HepG2 (cell line): Measurements from ENCODE around the gene LTBR. TPM values are rescaled to one million over a fixed set of nuclear protein-coding genes. Genes with fewer than 3 reads are reported as not detected.
A peak's percentile ranks its signal among the peaks of the same experiment; 100 is the strongest.

ENCODE experiments used
- ESRRA ChIP-seq: sonication (generic); formaldehyde crosslinking; IDR thresholded peaks from 2 replicates; pipeline ENCODE4 v1.5.1; 2020; ENCODE audit warnings: mild to moderate bottlenecking, low read depth, missing genetic modification reagents
- FOXA3 ChIP-seq: IDR thresholded peaks from 2 replicates; pipeline ENCODE4 v1.6.1; 2016; ENCODE audit warnings: missing genetic modification reagents, missing compliant biosample characterization
- HDAC1 ChIP-seq: sonication (generic); formaldehyde crosslinking; IDR thresholded peaks from 2 replicates; pipeline ENCODE4 v1.5.1; 2020; ENCODE audit warnings: mild to moderate bottlenecking, missing genetic modification reagents
- KAT8 ChIP-seq: IDR thresholded peaks from 2 replicates; pipeline ENCODE4 v1.6.1; 2016; ENCODE audit warnings: missing genetic modification reagents, missing compliant biosample characterization
- NFATC3 ChIP-seq: sonication (generic); formaldehyde crosslinking; IDR thresholded peaks from 2 replicates; pipeline ENCODE4 v1.5.1; 2020; ENCODE audit warnings: mild to moderate bottlenecking, missing genetic modification reagents
- RNF2 ChIP-seq: fragments of 450-650 bp; conservative IDR thresholded peaks from 2 replicates; pipeline ENCODE4 v1.6.1; 2016; ENCODE audit warnings: low read depth
- SP140L ChIP-seq: sonication (generic); formaldehyde crosslinking; IDR thresholded peaks from 2 replicates; pipeline ENCODE4 v1.4.0; 2020; ENCODE audit warnings: missing genetic modification reagents, borderline replicate concordance
- SP4 ChIP-seq: sonication (generic); formaldehyde crosslinking; IDR thresholded peaks from 2 replicates; pipeline ENCODE4 v1.8.1; 2023; ENCODE audit warnings: mild to moderate bottlenecking, missing genetic modification reagents
- XRCC5 ChIP-seq: fragments of 200-400 bp; formaldehyde crosslinking; optimal IDR thresholded peaks from 2 replicates; pipeline ENCODE3; 2017; ENCODE audit warnings: mild to moderate bottlenecking, low read length
- ZNF33A ChIP-seq: sonication (generic); formaldehyde crosslinking; IDR thresholded peaks from 2 replicates; pipeline ENCODE4 v1.5.1; 2020; ENCODE audit warnings: missing genetic modification reagents, mild to moderate bottlenecking, moderate library complexity, borderline replicate concordance
- ZNF34 ChIP-seq: sonication (generic); formaldehyde crosslinking; IDR thresholded peaks from 2 replicates; pipeline ENCODE4 v1.4.0; 2020; ENCODE audit warnings: mild to moderate bottlenecking, missing genetic modification reagents, borderline replicate concordance
- ZNF570 ChIP-seq: sonication (generic); formaldehyde crosslinking; IDR thresholded peaks from 2 replicates; pipeline ENCODE4 v1.4.0; 2020; ENCODE audit warnings: mild to moderate bottlenecking, missing genetic modification reagents, borderline replicate concordance
- polyA plus RNA-seq, 8 experiments: library from polyadenylated mRNA; depleted of rRNA in 3 of 8; stranded (reverse) in 7 of 8; unstranded in 1 of 8; fragments of >200 nt; fragmentation: Illumina TruSeq in 4 of 8; extraction: Trizol in 4 of 8; gene quantifications; 2 replicates each; pipeline versions ENCODE4 v1.2.1 to v1.2.3, GENCODE V29; 2011 to 2016; ENCODE audit warnings: low read depth in 4 of 8, missing spikeins in 1 of 8, mixed read lengths in 1 of 8; ENCODE audit not compliant: insufficient read depth in 1 of 8
- total RNA-seq, 5 experiments: library from RNA; depleted of rRNA; stranded (reverse); fragments of >200 nt; fragmentation: Illumina TruSeq; extraction: Trizol; gene quantifications; 2 replicates each; pipeline ENCODE4 v1.2.3, GENCODE V29; 2016; ENCODE audit warnings: low read depth in 1 of 5
- TF ChIP-seq, protein P1 (sequence below): sonication (generic); formaldehyde crosslinking; conservative IDR thresholded peaks from 2 replicates; pipeline ENCODE4 v1.8.0; 2022; ENCODE audit warnings: low read depth, missing genetic modification reagents
- TF ChIP-seq, protein P2 (sequence below): sonication (generic); formaldehyde crosslinking; IDR thresholded peaks from 2 replicates; pipeline ENCODE4 v1.4.0; 2020; ENCODE audit warnings: low read depth, mild to moderate bottlenecking, missing genetic modification reagents
- TF ChIP-seq, protein P3 (sequence below): sonication (generic); formaldehyde crosslinking; IDR thresholded peaks from 2 replicates; pipeline ENCODE4 v1.5.0; 2020; ENCODE audit warnings: mild to moderate bottlenecking, missing genetic modification reagents, borderline replicate concordance

The LTBR gene
- total and polyA plus RNA-seq, 2 of the 13 experiments (the other 11 are each of a cell fraction or from before 2014, with no cell fraction given) = 31.4 to 34.8 TPM

DNA sequence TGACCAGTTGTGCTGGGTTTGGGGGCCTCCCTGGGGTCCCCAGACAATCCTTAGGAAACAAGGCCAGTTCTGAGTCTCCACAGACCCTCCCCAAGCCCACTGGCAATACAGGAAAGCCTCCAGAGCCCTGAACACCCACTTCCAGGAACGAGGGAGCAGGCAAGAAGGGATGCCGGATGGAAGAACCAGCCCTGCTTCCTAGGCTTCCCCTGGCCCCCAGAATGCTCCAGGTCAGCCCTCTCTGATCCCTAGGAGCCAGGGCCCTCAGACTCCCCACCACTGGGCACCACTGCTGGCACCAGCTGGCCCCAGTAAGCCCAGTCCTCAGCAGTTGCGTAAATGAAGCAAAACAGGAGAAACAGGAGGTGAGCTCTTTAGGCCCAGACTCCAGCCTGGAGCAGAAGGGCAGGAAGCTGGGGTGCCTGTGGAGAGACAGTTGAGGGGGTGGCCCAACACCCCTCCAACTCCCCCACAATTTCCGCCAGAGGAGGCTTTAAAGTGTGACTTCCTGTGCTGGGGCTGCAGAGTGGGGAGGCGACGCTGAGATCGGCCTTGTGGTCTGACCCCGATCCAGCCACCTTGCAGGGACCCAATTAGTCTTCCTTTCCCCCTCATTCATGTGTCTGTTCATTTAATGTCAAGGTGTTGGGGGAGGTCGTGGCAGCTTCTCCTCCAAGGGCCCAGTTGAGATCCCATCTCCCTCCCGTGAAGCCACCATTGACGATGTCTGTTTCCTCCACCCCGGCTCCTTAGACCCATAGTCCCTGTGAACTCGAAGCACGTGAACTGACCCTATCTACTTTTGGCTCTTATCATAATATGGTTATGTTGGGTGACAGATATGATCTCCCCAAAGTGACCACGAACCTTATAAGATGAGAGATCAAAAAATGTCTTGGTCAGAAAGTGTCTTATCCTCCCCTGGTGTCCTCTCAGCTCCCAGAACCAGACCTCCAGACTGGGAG lies 46.8 kb upstream of the LTBR start (continued):
- TF ChIP-seq XRCC5 (peak; percentile 4), RNF2 (no peak), ESRRA (no peak), KAT8 (CRISPR knock-in tag) (0 out of 2 replicates have a peak, but pooled peaks have one; percentile 14), FOXA3 (0 out of 2 replicates have a peak, but pooled peaks have one; percentile 5), ZNF570 (CRISPR knock-in tag) (no peak), SP140L (CRISPR knock-in tag) (no peak), HDAC1 (no peak; the same call in 1 of the 2 replicates), ZNF33A (CRISPR knock-in tag) (no peak), ZNF34 (CRISPR knock-in tag) (no peak), SP4 (CRISPR knock-in tag) (no peak; the same call in 1 of the 2 replicates), NFATC3 (CRISPR knock-in tag) (peak; percentile 84; the same call in 1 of the 2 replicates)
- TF ChIP-seq, protein P1, sequence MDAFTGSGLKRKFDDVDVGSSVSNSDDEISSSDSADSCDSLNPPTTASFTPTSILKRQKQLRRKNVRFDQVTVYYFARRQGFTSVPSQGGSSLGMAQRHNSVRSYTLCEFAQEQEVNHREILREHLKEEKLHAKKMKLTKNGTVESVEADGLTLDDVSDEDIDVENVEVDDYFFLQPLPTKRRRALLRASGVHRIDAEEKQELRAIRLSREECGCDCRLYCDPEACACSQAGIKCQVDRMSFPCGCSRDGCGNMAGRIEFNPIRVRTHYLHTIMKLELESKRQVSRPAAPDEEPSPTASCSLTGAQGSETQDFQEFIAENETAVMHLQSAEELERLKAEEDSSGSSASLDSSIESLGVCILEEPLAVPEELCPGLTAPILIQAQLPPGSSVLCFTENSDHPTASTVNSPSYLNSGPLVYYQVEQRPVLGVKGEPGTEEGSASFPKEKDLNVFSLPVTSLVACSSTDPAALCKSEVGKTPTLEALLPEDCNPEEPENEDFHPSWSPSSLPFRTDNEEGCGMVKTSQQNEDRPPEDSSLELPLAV (CRISPR knock-in tag) = no peak
- TF ChIP-seq, protein P2, sequence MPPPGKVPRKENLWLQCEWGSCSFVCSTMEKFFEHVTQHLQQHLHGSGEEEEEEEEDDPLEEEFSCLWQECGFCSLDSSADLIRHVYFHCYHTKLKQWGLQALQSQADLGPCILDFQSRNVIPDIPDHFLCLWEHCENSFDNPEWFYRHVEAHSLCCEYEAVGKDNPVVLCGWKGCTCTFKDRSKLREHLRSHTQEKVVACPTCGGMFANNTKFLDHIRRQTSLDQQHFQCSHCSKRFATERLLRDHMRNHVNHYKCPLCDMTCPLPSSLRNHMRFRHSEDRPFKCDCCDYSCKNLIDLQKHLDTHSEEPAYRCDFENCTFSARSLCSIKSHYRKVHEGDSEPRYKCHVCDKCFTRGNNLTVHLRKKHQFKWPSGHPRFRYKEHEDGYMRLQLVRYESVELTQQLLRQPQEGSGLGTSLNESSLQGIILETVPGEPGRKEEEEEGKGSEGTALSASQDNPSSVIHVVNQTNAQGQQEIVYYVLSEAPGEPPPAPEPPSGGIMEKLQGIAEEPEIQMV (CRISPR knock-in tag) = no peak
- TF ChIP-seq, protein P3, sequence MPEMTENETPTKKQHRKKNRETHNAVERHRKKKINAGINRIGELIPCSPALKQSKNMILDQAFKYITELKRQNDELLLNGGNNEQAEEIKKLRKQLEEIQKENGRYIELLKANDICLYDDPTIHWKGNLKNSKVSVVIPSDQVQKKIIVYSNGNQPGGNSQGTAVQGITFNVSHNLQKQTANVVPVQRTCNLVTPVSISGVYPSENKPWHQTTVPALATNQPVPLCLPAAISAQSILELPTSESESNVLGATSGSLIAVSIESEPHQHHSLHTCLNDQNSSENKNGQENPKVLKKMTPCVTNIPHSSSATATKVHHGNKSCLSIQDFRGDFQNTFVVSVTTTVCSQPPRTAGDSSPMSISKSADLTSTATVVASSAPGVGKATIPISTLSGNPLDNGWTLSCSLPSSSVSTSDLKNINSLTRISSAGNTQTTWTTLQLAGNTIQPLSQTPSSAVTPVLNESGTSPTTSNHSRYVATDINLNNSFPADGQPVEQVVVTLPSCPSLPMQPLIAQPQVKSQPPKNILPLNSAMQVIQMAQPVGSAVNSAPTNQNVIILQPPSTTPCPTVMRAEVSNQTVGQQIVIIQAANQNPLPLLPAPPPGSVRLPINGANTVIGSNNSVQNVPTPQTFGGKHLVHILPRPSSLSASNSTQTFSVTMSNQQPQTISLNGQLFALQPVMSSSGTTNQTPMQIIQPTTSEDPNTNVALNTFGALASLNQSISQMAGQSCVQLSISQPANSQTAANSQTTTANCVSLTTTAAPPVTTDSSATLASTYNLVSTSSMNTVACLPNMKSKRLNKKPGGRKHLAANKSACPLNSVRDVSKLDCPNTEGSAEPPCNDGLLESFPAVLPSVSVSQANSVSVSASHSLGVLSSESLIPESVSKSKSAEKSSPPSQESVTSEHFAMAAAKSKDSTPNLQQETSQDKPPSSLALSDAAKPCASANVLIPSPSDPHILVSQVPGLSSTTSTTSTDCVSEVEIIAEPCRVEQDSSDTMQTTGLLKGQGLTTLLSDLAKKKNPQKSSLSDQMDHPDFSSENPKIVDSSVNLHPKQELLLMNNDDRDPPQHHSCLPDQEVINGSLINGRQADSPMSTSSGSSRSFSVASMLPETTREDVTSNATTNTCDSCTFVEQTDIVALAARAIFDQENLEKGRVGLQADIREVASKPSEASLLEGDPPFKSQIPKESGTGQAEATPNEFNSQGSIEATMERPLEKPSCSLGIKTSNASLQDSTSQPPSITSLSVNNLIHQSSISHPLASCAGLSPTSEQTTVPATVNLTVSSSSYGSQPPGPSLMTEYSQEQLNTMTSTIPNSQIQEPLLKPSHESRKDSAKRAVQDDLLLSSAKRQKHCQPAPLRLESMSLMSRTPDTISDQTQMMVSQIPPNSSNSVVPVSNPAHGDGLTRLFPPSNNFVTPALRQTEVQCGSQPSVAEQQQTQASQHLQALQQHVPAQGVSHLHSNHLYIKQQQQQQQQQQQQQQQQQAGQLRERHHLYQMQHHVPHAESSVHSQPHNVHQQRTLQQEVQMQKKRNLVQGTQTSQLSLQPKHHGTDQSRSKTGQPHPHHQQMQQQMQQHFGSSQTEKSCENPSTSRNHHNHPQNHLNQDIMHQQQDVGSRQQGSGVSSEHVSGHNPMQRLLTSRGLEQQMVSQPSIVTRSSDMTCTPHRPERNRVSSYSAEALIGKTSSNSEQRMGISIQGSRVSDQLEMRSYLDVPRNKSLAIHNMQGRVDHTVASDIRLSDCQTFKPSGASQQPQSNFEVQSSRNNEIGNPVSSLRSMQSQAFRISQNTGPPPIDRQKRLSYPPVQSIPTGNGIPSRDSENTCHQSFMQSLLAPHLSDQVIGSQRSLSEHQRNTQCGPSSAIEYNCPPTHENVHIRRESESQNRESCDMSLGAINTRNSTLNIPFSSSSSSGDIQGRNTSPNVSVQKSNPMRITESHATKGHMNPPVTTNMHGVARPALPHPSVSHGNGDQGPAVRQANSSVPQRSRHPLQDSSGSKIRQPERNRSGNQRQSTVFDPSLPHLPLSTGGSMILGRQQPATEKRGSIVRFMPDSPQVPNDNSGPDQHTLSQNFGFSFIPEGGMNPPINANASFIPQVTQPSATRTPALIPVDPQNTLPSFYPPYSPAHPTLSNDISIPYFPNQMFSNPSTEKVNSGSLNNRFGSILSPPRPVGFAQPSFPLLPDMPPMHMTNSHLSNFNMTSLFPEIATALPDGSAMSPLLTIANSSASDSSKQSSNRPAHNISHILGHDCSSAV (CRISPR knock-in tag) = no peak
